ENCODE results near the gene NCDN. TPM values are rescaled to one million over a fixed set of nuclear protein-coding genes. Genes with fewer than 3 reads are reported as not detected.

NCDN gene
- total and polyA plus RNA-seq, 2 of the 8 experiments (the other 6 are each of a cell fraction or from before 2014, with no cell fraction given), result 26.2 to 35.4 TPM

GRCh38 chr1:35586808-35587207 is 29.2 kb downstream of the NCDN start:
- H3K79me2 ChIP-seq (ENCODE audit: control insufficient read depth in 1 of 2, insufficient read depth in 2 of 2, low read length in 2 of 2), result no peaks in the 10 kb centered on the region
- WGBS, 2 experiments (ENCODE audit: extremely low coverage in 1 of 2, insufficient coverage in 1 of 2, insufficient read length in 1 of 2, insufficient replicate concordance in 2 of 2, low coverage in 1 of 2, low lambda C conversion rate in 2 of 2, missing lambda C conversion rate in 1 of 2), result 89% methylated on average over 7 of the region's 7 CpGs; no CpG with 5 or more reads in 1 of the 2 experiments
- no peak overlapping the region for H2AK5ac ChIP-seq (ENCODE audit: low read depth, low read length)
- TF ChIP-seq BRCA1 (IDR thresholded peaks at IDR 0.05; ENCODE audit: low read depth, low read length) (no peak), KDM1A (IDR thresholded peaks at IDR 0.05; ENCODE audit: borderline replicate concordance, low read length) (no peak), RNF2 (IDR thresholded peaks at IDR 0.05; ENCODE audit: borderline replicate concordance, low read depth, low read length, missing control alignments, poor library complexity, severe bottlenecking) (no peak), MAX (IDR thresholded peaks at IDR 0.05) (no peak), SUZ12 (IDR thresholded peaks at IDR 0.05; ENCODE audit: low read length) (no peak), TEAD4 (IDR thresholded peaks at IDR 0.05; ENCODE audit: low read depth, low read length) (no peak), ATF3 (IDR thresholded peaks at IDR 0.05; ENCODE audit: insufficient read depth, low read depth, low read length) (no peak), PHF8 (conservative IDR thresholded peaks at IDR 0.05; ENCODE audit: low read depth, low read length) (no peak), FOSL1 (IDR thresholded peaks at IDR 0.05; ENCODE audit: insufficient read depth, low read depth, low read length) (no peak), SIRT6 (IDR thresholded peaks at IDR 0.05; ENCODE audit: low read length) (no peak), CREB1 (IDR thresholded peaks at IDR 0.05) (no peak), SP1 (IDR thresholded peaks at IDR 0.05; ENCODE audit: low read depth, low read length) (no peak), POLR2A (IDR thresholded peaks at IDR 0.05; ENCODE audit: control extremely low read depth in 1 of 2, low read depth in 2 of 2, low read length in 2 of 2) (no peak), CHD2 (IDR thresholded peaks at IDR 0.05; ENCODE audit: low read length) (no peak)

More at GRCh38 chr1:35586808-35587207, 29.2 kb downstream of the NCDN start:
- no peak overlapping the region for H2AFZ ChIP-seq (ENCODE audit: low read length)
- H4K5ac ChIP-seq (ENCODE audit: insufficient read length, low read depth, low read length), result no peak overlapping the region
- no peaks in the 10 kb centered on the region; the same call in 1 of the 2 replicates for H3K23me2 ChIP-seq (ENCODE audit: low read depth, low read length)
- H3K56ac ChIP-seq (replicated peaks; ENCODE audit: insufficient read length, low read depth, low read length), result no peak overlapping the region
- no peak overlapping the region for H3K4me3 ChIP-seq (ENCODE audit: extremely low read depth in 1 of 4, insufficient read depth in 2 of 4, low read depth in 3 of 4, low read length in 4 of 4)
- POLR2A ChIA-PET (ENCODE audit: partially characterized antibody), result interaction anchor here (2.7 kb wide), 1 partner anchor 13 kb away, joined by 10 read pairs; no protein-coding TSS in a partner anchor
- FAIRE-seq (no peak), DNase-seq (ENCODE audit: low read depth in 1 of 2, low spot score in 2 of 2) (no peak)
- no peaks in the 10 kb centered on the region for H3K36me3 ChIP-seq (ENCODE audit: control insufficient read depth in 2 of 4, insufficient read depth in 4 of 4, low read length in 3 of 4)
- H3K27me3 ChIP-seq (replicated peaks in 1 of 4; ENCODE audit: control insufficient read depth in 3 of 4, extremely low read depth in 1 of 4, insufficient read depth in 3 of 4, low read length in 3 of 4), result peaks cover 0 to 2% (median 0%) of the 10 kb centered on the region in 4 experiments; a peak in 1 of 7 replicates
- H2BK12ac ChIP-seq (ENCODE audit: low read depth, low read length), result no peak overlapping the region
- H3K9me3 ChIP-seq (ENCODE audit: insufficient read depth in 2 of 2, low read depth in 1 of 2, low read length in 1 of 2), result no peaks in the 10 kb centered on the region
- H2BK5ac ChIP-seq (ENCODE audit: low read depth, low read length), result no peak overlapping the region
- H3K4ac ChIP-seq (replicated peaks; ENCODE audit: insufficient read length, low read depth, low read length), result no peak overlapping the region
- H2BK15ac ChIP-seq (ENCODE audit: low read length), result no peak overlapping the region
- H3K79me1 ChIP-seq (ENCODE audit: low read depth, low read length), result 0 out of 2 replicates have a peak, but pooled peaks cover 2% of the 10 kb centered on the region
- no peak overlapping the region for H3K14ac ChIP-seq (ENCODE audit: insufficient read length)
- no peak overlapping the region; the same call in 1 of the 2 replicates for H4K8ac ChIP-seq (ENCODE audit: extremely low read depth, insufficient read depth, low read length)
- CTCF ChIA-PET (ENCODE audit: partially characterized antibody), result interaction anchor here (0.6 to 4.4 kb wide), 4 partner anchors 16 to 129 kb away, joined by 3 to 20 read pairs (median 4); no protein-coding TSS in a partner anchor
- no peak overlapping the region for H4K91ac ChIP-seq (replicated peaks; ENCODE audit: insufficient read length, low read length)
- H4K20me1 ChIP-seq (replicated peaks in 1 of 2; ENCODE audit: control insufficient read depth in 1 of 2, insufficient read depth in 2 of 2, low read length in 2 of 2), result peaks cover 0 to 16% of the 10 kb centered on the region in 2 experiments
- peaks cover 0 to 8% (median 3%) of the 10 kb centered on the region in 4 experiments; a peak in 3 of 7 replicates for H3K4me1 ChIP-seq (replicated peaks in 1 of 4; ENCODE audit: control insufficient read depth in 3 of 4, insufficient read depth in 4 of 4, low read length in 3 of 4)
- H3K27ac ChIP-seq (ENCODE audit: low read depth, low read length), result no peak overlapping the region
- no peak overlapping the region for H3K18ac ChIP-seq (ENCODE audit: extremely low read depth, low read length)
- no peak overlapping the region for H3K23ac ChIP-seq (ENCODE audit: insufficient read length)
- H3K9ac ChIP-seq (replicated peaks in 1 of 4; ENCODE audit: extremely low read depth in 1 of 4, low read depth in 3 of 4, low read length in 3 of 4), result no peak overlapping the region
- no peak overlapping the region for H3K4me2 ChIP-seq (ENCODE audit: insufficient read depth in 1 of 2, low read depth in 2 of 2, low read length in 2 of 2)
- no peak overlapping the region for H2BK120ac ChIP-seq (replicated peaks; ENCODE audit: low read depth, low read length)
- no peak overlapping the region for H2BK20ac ChIP-seq (ENCODE audit: low read length)

All from H1 (cell line).